Measurements from ENCODE around the gene GNA14. TPM values are rescaled to one million over a fixed set of nuclear protein-coding genes. Genes with fewer than 3 reads are reported as not detected.
"Not testable (repeated sequence)": the region's sequence is repeated elsewhere in the genome, so short reads cannot be mapped to it uniquely, and the experiment has no call there.

GNA14 gene
- total and polyA plus RNA-seq, 8 donors, result 4.3 to 12.8 (median 10.1) TPM

GRCh38 chr9:77587851-77588250, 60.3 kb downstream of the GNA14 start:
- Histone ChIP-seq H3K4me1 (peaks cover 9 to 21% of the 10 kb centered on the region in 2 donors), H3K27me3 (no peaks in the 10 kb centered on the region), H3K27ac (peak overlapping the region; percentile 71 to 77), H3K4me3 (no peak overlapping the region), H3K36me3 (no peaks in the 10 kb centered on the region), H3K9me3 (no peaks in the 10 kb centered on the region)
- no peak for DNase-seq
- no peak for ATAC-seq
- no peak for TF ChIP-seq CTCF (IDR thresholded peaks at IDR 0.05)
- intact Hi-C loops (cut with DNase I), result no loop called here

DNA sequence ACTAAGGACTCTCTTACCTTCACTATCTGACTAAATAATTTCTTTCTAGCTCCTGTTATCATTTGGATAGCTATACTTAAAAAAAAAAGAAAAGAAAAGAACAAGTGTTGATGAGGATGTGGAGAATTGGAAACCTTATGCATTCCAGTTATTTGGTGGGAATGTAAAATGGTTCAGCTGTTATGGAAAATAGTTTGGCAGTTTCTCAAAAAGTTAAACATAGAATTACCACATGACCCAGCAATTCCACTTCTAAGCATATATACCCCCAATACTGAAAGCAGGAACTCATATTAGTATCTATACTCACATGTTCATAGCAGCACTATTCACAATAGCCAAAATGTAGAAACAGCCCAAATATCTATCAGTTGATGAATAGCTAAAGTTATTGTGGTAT, 61.1 kb downstream of the GNA14 start:
- no peak overlapping the region for H3K27ac ChIP-seq
- H3K4me1 ChIP-seq, result peaks cover 9 to 22% of the 10 kb centered on the region in 2 donors
- no peak for TF ChIP-seq CTCF (IDR thresholded peaks at IDR 0.05)
- intact Hi-C loops (cut with DNase I), result no loop called here
- H3K9me3 ChIP-seq, result no peaks in the 10 kb centered on the region
- no peak overlapping the region for H3K4me3 ChIP-seq
- DNase-seq (no peak), ATAC-seq (no peak)
- H3K36me3 ChIP-seq, result no peaks in the 10 kb centered on the region
- H3K27me3 ChIP-seq, result no peaks in the 10 kb centered on the region

- H3K27ac ChIP-seq, result no peak overlapping the region
- H3K9me3 ChIP-seq, result no peaks in the 10 kb centered on the region
- H3K27me3 ChIP-seq, result no peaks in the 10 kb centered on the region
- intact Hi-C loops (cut with DNase I), result no loop called here
- TF ChIP-seq CTCF (IDR thresholded peaks at IDR 0.05), result no peak
- H3K4me1 ChIP-seq, result peaks cover 9 to 22% of the 10 kb centered on the region in 2 donors
- H3K4me3 ChIP-seq, result no peak overlapping the region
- H3K36me3 ChIP-seq, result no peaks in the 10 kb centered on the region
- no peak for ATAC-seq
- DNase-seq, result no peak
Observed at GRCh38 chr9:77586591-77586990, 61.5 kb downstream of the GNA14 start.

- no peak for DNase-seq
- H3K4me1 ChIP-seq, result peaks cover 9 to 22% of the 10 kb centered on the region in 2 donors
- intact Hi-C loops (cut with DNase I), result no loop called here
- no peaks in the 10 kb centered on the region for H3K9me3 ChIP-seq
- H3K36me3 ChIP-seq, result no peaks in the 10 kb centered on the region
- ATAC-seq, result no peak
- no peaks in the 10 kb centered on the region for H3K27me3 ChIP-seq
- H3K27ac ChIP-seq, result no peak overlapping the region
- H3K4me3 ChIP-seq, result no peak overlapping the region
- TF ChIP-seq CTCF (IDR thresholded peaks at IDR 0.05), result no peak
Observed at GRCh38 chr9:77585335-77585786, 62.8 kb downstream of the GNA14 start.

- H3K27me3 ChIP-seq; H3K27ac ChIP-seq; H3K9me3 ChIP-seq; H3K36me3 ChIP-seq; intact Hi-C loops (cut with DNase I); H3K4me3 ChIP-seq; DNase-seq; ATAC-seq: not testable (repeated sequence)
- peaks cover 9 to 22% of the 10 kb centered on the region in 2 donors for H3K4me1 ChIP-seq
Observed at GRCh38 chr9:77584927-77585326, 63.2 kb downstream of the GNA14 start.

DNA sequence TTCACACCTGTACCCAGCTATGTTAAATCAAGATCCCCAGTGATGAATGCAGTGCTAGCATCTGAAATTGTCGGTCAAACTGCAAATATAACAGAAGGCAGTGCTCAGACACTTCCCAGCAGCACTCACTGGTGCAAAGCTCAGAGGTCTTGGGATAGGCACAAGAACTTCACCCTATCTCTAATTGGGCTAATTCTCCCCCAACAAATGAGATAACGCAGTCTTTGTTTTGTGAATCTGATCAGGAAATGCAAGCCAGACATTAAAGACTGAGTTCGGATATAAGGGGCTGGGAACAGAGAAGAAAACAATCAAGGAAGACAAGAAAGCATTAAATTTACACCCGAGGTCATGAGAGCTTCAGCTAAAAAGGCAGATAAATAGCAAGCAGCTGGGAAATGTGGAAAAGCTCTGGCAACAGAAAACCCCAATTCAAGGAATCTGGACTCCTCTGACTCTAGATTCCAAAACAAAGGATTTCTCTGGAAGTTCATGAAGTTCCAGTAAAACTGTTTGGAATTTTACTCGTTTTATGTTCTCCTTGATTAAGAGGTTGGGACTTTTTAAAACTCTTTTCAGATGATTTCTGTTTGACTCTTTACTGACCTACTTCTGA, 65.1 kb downstream of the GNA14 start:
- H3K27me3 ChIP-seq, result no peaks in the 10 kb centered on the region
- ATAC-seq (no peak), DNase-seq (no peak)
- H3K4me1 ChIP-seq, result peaks cover 1 to 13% of the 10 kb centered on the region in 2 donors
- H3K27ac ChIP-seq, result no peak overlapping the region
- no peak for TF ChIP-seq CTCF (IDR thresholded peaks at IDR 0.05)
- H3K36me3 ChIP-seq, result no peaks in the 10 kb centered on the region
- no peaks in the 10 kb centered on the region for H3K9me3 ChIP-seq
- no peak overlapping the region for H3K4me3 ChIP-seq
- intact Hi-C loops (cut with DNase I), result no loop called here
